ENCODE results near the gene FAM131B.
A peak's percentile ranks its signal among the peaks of the same experiment; 100 is the strongest.

The FAM131B gene

DNA sequence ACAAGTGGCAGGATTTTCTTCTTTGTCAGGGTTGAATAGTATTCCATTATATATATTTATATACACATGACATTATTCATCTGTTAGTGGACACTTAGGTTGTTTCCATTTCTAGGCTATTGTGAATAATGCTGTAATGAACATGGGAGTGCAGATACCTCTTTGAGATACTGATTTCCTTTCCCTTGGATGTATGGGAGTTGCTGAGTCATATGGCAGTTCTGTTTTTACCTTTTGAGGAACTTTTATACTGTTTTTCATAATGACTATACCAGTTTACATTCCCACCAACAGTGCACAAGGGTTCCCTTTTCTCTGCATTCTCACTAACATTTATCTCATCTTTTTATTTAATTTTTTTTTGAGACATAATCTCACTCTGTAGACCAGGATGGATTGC, 48.4 kb downstream of the FAM131B start:
- no peak for ATAC-seq
- TF ChIP-seq CSDC2 (CRISPR knock-in tag; IDR thresholded peaks at IDR 0.05): no peak
- no peak for TF ChIP-seq SNAI2 (CRISPR knock-in tag; IDR thresholded peaks at IDR 0.05)
- no peak for TF ChIP-seq ISL1 (CRISPR knock-in tag; IDR thresholded peaks at IDR 0.05)
- TF ChIP-seq ZNF8 (CRISPR knock-in tag; IDR thresholded peaks at IDR 0.05): no peak
- TF ChIP-seq, protein P1, sequence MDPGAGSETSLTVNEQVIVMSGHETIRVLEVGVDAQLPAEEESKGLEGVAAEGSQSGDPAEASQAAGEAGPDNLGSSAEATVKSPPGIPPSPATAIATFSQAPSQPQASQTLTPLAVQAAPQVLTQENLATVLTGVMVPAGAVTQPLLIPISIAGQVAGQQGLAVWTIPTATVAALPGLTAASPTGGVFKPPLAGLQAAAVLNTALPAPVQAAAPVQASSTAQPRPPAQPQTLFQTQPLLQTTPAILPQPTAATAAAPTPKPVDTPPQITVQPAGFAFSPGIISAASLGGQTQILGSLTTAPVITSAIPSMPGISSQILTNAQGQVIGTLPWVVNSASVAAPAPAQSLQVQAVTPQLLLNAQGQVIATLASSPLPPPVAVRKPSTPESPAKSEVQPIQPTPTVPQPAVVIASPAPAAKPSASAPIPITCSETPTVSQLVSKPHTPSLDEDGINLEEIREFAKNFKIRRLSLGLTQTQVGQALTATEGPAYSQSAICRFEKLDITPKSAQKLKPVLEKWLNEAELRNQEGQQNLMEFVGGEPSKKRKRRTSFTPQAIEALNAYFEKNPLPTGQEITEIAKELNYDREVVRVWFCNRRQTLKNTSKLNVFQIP (CRISPR knock-in tag; IDR thresholded peaks at IDR 0.05; ENCODE audit: borderline replicate concordance, low read depth): no peak
- no peak for TF ChIP-seq GLIS3 (CRISPR knock-in tag; IDR thresholded peaks at IDR 0.05)
- TF ChIP-seq, protein P2, sequence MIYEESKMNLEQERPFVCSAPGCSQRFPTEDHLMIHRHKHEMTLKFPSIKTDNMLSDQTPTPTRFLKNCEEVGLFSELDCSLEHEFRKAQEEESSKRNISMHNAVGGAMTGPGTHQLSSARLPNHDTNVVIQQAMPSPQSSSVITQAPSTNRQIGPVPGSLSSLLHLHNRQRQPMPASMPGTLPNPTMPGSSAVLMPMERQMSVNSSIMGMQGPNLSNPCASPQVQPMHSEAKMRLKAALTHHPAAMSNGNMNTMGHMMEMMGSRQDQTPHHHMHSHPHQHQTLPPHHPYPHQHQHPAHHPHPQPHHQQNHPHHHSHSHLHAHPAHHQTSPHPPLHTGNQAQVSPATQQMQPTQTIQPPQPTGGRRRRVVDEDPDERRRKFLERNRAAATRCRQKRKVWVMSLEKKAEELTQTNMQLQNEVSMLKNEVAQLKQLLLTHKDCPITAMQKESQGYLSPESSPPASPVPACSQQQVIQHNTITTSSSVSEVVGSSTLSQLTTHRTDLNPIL (CRISPR knock-in tag; IDR thresholded peaks at IDR 0.05; ENCODE audit: low read depth): no peak
- TF ChIP-seq OSR1 (CRISPR knock-in tag; IDR thresholded peaks at IDR 0.05): no peak

GRCh38 chr7:143308632-143309031, 53.9 kb downstream of the FAM131B start:
- no peak for ATAC-seq
- TF ChIP-seq, protein P3, sequence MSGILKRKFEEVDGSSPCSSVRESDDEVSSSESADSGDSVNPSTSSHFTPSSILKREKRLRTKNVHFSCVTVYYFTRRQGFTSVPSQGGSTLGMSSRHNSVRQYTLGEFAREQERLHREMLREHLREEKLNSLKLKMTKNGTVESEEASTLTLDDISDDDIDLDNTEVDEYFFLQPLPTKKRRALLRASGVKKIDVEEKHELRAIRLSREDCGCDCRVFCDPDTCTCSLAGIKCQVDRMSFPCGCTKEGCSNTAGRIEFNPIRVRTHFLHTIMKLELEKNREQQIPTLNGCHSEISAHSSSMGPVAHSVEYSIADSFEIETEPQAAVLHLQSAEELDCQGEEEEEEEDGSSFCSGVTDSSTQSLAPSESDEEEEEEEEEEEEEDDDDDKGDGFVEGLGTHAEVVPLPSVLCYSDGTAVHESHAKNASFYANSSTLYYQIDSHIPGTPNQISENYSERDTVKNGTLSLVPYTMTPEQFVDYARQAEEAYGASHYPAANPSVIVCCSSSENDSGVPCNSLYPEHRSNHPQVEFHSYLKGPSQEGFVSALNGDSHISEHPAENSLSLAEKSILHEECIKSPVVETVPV (CRISPR knock-in tag; IDR thresholded peaks at IDR 0.05): no peak
- no peak for TF ChIP-seq TCF4 (CRISPR knock-in tag; IDR thresholded peaks at IDR 0.05; ENCODE audit: borderline replicate concordance)
- TF ChIP-seq OSR1 (CRISPR knock-in tag; IDR thresholded peaks at IDR 0.05): no peak
- TF ChIP-seq ZNF70 (CRISPR knock-in tag; IDR thresholded peaks at IDR 0.05): no peak
- no peak for TF ChIP-seq BACH2 (CRISPR knock-in tag; IDR thresholded peaks at IDR 0.05; ENCODE audit: borderline replicate concordance)
- TF ChIP-seq ISL1 (CRISPR knock-in tag; IDR thresholded peaks at IDR 0.05): no peak
- no peak for TF ChIP-seq PPARA (CRISPR knock-in tag; IDR thresholded peaks at IDR 0.05; ENCODE audit: borderline replicate concordance)
- TF ChIP-seq SNAI2 (CRISPR knock-in tag; IDR thresholded peaks at IDR 0.05): no peak
- TF ChIP-seq ESRRG (CRISPR knock-in tag; IDR thresholded peaks at IDR 0.05): no peak
- TF ChIP-seq CSDC2 (CRISPR knock-in tag; IDR thresholded peaks at IDR 0.05): no peak
- TF ChIP-seq ZNF8 (CRISPR knock-in tag; IDR thresholded peaks at IDR 0.05): no peak
- TF ChIP-seq PATZ1 (CRISPR knock-in tag; IDR thresholded peaks at IDR 0.05; ENCODE audit: borderline replicate concordance): no peak
- no peak for TF ChIP-seq ZFP30 (CRISPR knock-in tag; IDR thresholded peaks at IDR 0.05)
- no peak for TF ChIP-seq TOX (CRISPR knock-in tag; IDR thresholded peaks at IDR 0.05; ENCODE audit: borderline replicate concordance)
- no peak for TF ChIP-seq ZNF565 (CRISPR knock-in tag; conservative IDR thresholded peaks at IDR 0.05; ENCODE audit: low read depth)
- TF ChIP-seq RARB (CRISPR knock-in tag; IDR thresholded peaks at IDR 0.05): no peak
- no peak for TF ChIP-seq ZC3H10 (CRISPR knock-in tag; IDR thresholded peaks at IDR 0.05)

DNA sequence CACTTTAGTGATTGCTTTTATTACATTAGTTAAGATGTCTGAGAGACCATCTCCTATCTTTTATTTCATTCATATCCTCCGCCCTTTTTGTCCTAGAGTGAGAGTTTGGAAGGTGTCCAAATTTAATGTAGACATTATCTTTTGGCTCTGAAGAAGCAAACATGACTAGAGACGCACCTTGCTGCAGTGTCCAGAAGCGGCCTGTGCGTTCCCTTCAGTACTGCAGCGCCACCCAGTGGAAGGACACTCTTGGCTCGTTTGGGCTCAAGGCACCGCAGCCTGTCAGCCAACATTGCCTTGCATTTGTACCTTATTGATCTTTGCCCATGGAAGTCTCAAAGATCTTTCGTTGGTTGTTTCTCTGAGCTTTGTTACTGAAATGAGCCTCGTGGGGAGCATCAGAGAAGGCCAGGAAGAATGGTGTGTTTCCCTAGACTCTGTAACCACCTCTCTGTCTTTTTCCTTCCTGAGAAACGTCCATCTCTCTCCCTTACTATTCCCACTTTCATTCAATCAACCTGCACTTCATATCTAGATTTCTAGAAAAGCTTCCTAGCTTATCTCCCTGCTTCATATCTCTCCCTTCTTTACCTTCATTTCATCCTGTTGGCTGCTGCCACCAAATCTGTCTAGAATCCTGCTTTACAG, 57.0 kb downstream of the FAM131B start:
- peak; percentile 45 for TF ChIP-seq ISL1 (CRISPR knock-in tag; IDR thresholded peaks at IDR 0.05)
- TF ChIP-seq ZC3H10 (CRISPR knock-in tag; IDR thresholded peaks at IDR 0.05): no peak
- peak; percentile 89 for ATAC-seq

GRCh38 chr7:143304938-143305337, 57.6 kb downstream of the FAM131B start:
- ATAC-seq: no peak
- no peak for TF ChIP-seq OSR1 (CRISPR knock-in tag; IDR thresholded peaks at IDR 0.05)
- no peak for TF ChIP-seq TCF4 (CRISPR knock-in tag; IDR thresholded peaks at IDR 0.05; ENCODE audit: borderline replicate concordance)
- no peak for TF ChIP-seq PATZ1 (CRISPR knock-in tag; IDR thresholded peaks at IDR 0.05; ENCODE audit: borderline replicate concordance)
- TF ChIP-seq RARB (CRISPR knock-in tag; IDR thresholded peaks at IDR 0.05): no peak
- TF ChIP-seq ZNF70 (CRISPR knock-in tag; IDR thresholded peaks at IDR 0.05): no peak
- no peak for TF ChIP-seq ISL1 (CRISPR knock-in tag; IDR thresholded peaks at IDR 0.05)
- no peak for TF ChIP-seq GLIS3 (CRISPR knock-in tag; IDR thresholded peaks at IDR 0.05)
- TF ChIP-seq, protein P3 (CRISPR knock-in tag; IDR thresholded peaks at IDR 0.05): no peak
- TF ChIP-seq, protein P1 (CRISPR knock-in tag; IDR thresholded peaks at IDR 0.05; ENCODE audit: borderline replicate concordance, low read depth): no peak
- TF ChIP-seq, protein P2 (CRISPR knock-in tag; IDR thresholded peaks at IDR 0.05; ENCODE audit: low read depth): no peak
- no peak for TF ChIP-seq BACH2 (CRISPR knock-in tag; IDR thresholded peaks at IDR 0.05; ENCODE audit: borderline replicate concordance)
- no peak for TF ChIP-seq ZFP30 (CRISPR knock-in tag; IDR thresholded peaks at IDR 0.05)
- TF ChIP-seq TOX (CRISPR knock-in tag; IDR thresholded peaks at IDR 0.05; ENCODE audit: borderline replicate concordance): no peak
- no peak for TF ChIP-seq ARNTL (CRISPR knock-in tag; IDR thresholded peaks at IDR 0.05; ENCODE audit: borderline replicate concordance, low read depth)

All from SK-N-SH treated with all-trans-retinoic acid at 6 μM for 48 hours (cell line).